PC-9 (cell line): ENCODE measurements around the gene NLGN1. TPM values are rescaled to one million over a fixed set of nuclear protein-coding genes. Genes with fewer than 3 reads are reported as not detected.

ENCODE experiments used
- BruUV-seq: library from RNA; stranded (reverse); fragments of 400-500 nt; replicated peaks from 2 replicates; lab custom pipeline; 2021; lab: Mats Ljungman, UMichigan
- CTCF ChIA-PET: fragments of 300-600 bp; sonication (Branson Sonifier 250); formaldehyde crosslinking; loops from one replicate; lab custom pipeline; 2022; ENCODE audit warnings: antibody characterized with exemption; lab: Charles Lee
- POLR2A ChIA-PET: fragments of 300-600 bp; sonication (Branson Sonifier 250); formaldehyde crosslinking; loops from one replicate; lab custom pipeline; 2022; ENCODE audit warnings: antibody characterized with exemption; ENCODE audit not compliant: unreplicated experiment; lab: Charles Lee
- DNase-seq, 2 experiments: peaks; one replicate each; pipeline versions ENCODE4 v3.0.0 to v3.0.0-alpha.2; 2015 to 2022; ENCODE audit warnings: mixed read lengths in 1 of 2
- H2AFZ ChIP-seq: fragments of 200-600 bp; sonication (generic); 2 replicates; pipeline ENCODE4 v1.8.1; 2017; ENCODE audit warnings: antibody characterized with exemption
- H3F3A ChIP-seq: fragments of 200-600 bp; sonication (generic); 2 replicates; pipeline ENCODE4 v1.8.1; 2017; ENCODE audit warnings: antibody characterized with exemption, mild to moderate bottlenecking, low read depth; ENCODE audit not compliant: insufficient read depth
- H3K27ac ChIP-seq: fragments of 200-600 bp; sonication (generic); 2 replicates; pipeline ENCODE4 v1.6.1; 2016; ENCODE audit warnings: mixed run types
- H3K27me3 ChIP-seq: fragments of 200-600 bp; sonication (generic); 2 replicates; pipeline ENCODE4 v1.6.1; 2016; ENCODE audit warnings: low read depth, mixed run types; ENCODE audit not compliant: insufficient read depth
- H3K36me3 ChIP-seq: fragments of 200-600 bp; sonication (generic); 2 replicates; pipeline ENCODE4 v1.6.1; 2016; ENCODE audit warnings: low read depth, mixed run types
- H3K4me1 ChIP-seq: fragments of 200-600 bp; sonication (generic); replicated peaks from 2 replicates; pipeline ENCODE4 v1.6.1; 2016; ENCODE audit warnings: mixed run types; ENCODE audit not compliant: insufficient read depth
- H3K4me2 ChIP-seq: fragments of 200-600 bp; sonication (generic); 2 replicates; pipeline ENCODE4 v1.6.1; 2017; ENCODE audit warnings: mixed run types
- H3K4me3 ChIP-seq: fragments of 200-600 bp; sonication (generic); 2 replicates; pipeline ENCODE4 v1.6.1; 2016; ENCODE audit warnings: mixed run types
- H3K79me2 ChIP-seq: fragments of 200-600 bp; sonication (generic); 2 replicates; pipeline ENCODE4 v1.6.1; 2017; ENCODE audit warnings: low read depth, mixed run types
- H3K9me2 ChIP-seq: fragments of 200-600 bp; sonication (generic); 2 replicates; pipeline ENCODE4 v1.8.1; 2017; ENCODE audit warnings: mild to moderate bottlenecking; ENCODE audit not compliant: insufficient read depth
- H3K9me3 ChIP-seq: fragments of 200-600 bp; sonication (generic); 2 replicates; pipeline ENCODE4 v1.8.1; 2016; ENCODE audit warnings: low read depth; ENCODE audit not compliant: insufficient read depth
- H4K20me1 ChIP-seq: fragments of 200-600 bp; sonication (generic); 2 replicates; pipeline ENCODE4 v1.8.1; 2017; ENCODE audit not compliant: insufficient read depth
- CTCF ChIP-seq: fragments of 200-600 bp; sonication (generic); conservative IDR thresholded peaks from 2 replicates; pipeline ENCODE4 v1.6.1; 2017; ENCODE audit warnings: mixed run types, antibody characterized with exemption, mild to moderate bottlenecking, moderate library complexity
- EZH2 ChIP-seq: fragments of 200-600 bp; sonication (generic); IDR thresholded peaks from 2 replicates; pipeline ENCODE4 v1.8.0; 2017; ENCODE audit warnings: antibody characterized with exemption, low read depth
- intact Hi-C: fragments of 100-400 bp; cut with micrococcal nuclease; formaldehyde crosslinking; loops from one replicate; pipeline ENCODE4 v1.10.0; 2022; ENCODE audit not compliant: unreplicated experiment
- total RNA-seq: library from RNA; stranded (reverse); gene quantifications from 2 replicates; pipeline ENCODE4 v1.2.3, GENCODE V29; 2021

The NLGN1 gene
- total RNA-seq, 1 experiment from 2014 or later: 1.4 TPM

DNA sequence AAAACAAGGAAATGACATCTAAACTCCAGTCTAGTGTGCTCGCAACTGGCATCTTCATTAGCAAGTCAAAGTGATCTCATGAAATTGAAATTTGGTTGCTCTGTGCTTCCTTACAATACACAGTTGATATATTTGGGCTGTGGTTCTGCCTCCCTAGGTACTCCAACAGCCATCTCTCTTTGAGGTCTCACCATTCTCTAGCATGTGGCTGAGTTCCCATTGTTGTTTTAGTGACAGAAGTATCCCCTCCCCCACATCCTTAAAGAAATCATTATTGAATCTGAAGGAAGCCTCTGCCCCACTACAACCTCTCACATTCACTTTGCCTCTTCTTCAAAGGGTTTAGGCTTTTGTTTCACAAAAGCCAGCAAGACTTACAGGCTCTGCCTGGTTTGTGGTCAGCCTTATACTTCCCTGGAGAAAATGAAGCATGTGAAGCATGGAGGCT, 516.5 kb downstream of the NLGN1 start:
- CTCF ChIA-PET: no interaction called here
- no peaks in the 10 kb centered on the region for H3K79me2 ChIP-seq
- H2AFZ ChIP-seq: no peak overlapping the region
- no TSS peak for BruUV-seq
- no peak overlapping the region for H3K4me2 ChIP-seq
- DNase-seq: no peak
- no peaks in the 10 kb centered on the region for H3K27me3 ChIP-seq
- TF ChIP-seq CTCF: no peak
- POLR2A ChIA-PET: no interaction called here
- intact Hi-C loops: no loop called here
- H4K20me1 ChIP-seq: no peaks in the 10 kb centered on the region
- H3K36me3 ChIP-seq: no peaks in the 10 kb centered on the region
- H3K4me3 ChIP-seq: no peak overlapping the region
- H3K27ac ChIP-seq: no peak overlapping the region
- no peaks in the 10 kb centered on the region for H3K4me1 ChIP-seq
- H3K9me2 ChIP-seq: no peaks in the 10 kb centered on the region
- no peaks in the 10 kb centered on the region for H3K9me3 ChIP-seq
- H3F3A ChIP-seq: no peaks in the 10 kb centered on the region

DNA sequence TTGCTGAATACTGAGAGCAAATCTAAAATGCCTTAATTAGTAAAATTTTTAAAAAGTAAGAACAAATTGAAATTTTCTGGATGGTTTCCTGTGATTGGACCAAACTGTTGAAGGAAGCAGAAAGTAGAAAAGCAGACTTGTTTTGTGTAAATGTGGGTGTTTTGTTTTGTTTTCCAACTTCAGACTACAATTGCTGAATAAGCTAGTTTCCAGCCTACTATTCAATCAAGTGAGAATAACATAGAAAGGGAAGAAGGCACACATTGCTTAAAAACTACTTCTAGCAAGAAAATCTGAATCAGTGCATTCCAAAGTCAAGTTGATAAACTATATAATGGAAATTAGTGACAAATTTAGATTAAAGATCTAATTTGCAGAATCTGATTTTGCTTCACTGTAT, 519.3 kb downstream of the NLGN1 start:
- Histone ChIP-seq H3K9me3 (no peaks in the 10 kb centered on the region), H4K20me1 (no peaks in the 10 kb centered on the region), H3K36me3 (no peaks in the 10 kb centered on the region), H3K9me2 (no peaks in the 10 kb centered on the region), H3K79me2 (no peaks in the 10 kb centered on the region), H3F3A (no peaks in the 10 kb centered on the region), H2AFZ (no peak overlapping the region), H3K4me2 (no peak overlapping the region), H3K27ac (no peak overlapping the region), H3K4me3 (no peak overlapping the region), H3K4me1 (no peaks in the 10 kb centered on the region; the same call in 1 of the 2 replicates), H3K27me3 (no peaks in the 10 kb centered on the region)
- DNase-seq: no peak
- no peak for TF ChIP-seq CTCF
- TF ChIP-seq EZH2: no peak
- no TSS peak for BruUV-seq
- POLR2A ChIA-PET: no interaction called here
- CTCF ChIA-PET: no interaction called here
- intact Hi-C loops: no loop called here

DNA sequence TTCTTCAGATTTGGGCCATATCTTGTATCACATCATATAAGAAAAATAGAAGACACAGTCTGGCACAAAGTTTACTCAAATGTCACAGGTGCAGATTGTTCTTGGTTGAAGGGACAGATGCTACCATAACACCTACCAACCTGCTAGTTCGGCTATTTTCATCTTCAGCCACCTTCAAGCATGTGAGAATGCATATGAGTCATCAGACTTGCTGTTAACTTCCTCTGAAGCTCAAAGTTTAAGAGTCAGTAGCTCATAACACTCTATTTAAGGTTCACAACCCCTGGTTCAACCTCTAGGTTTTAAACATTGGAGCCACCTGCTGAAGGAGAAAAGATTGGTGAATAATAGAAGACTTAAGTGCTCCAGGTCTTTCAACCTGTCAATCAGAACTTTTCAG, 522.8 kb downstream of the NLGN1 start:
- Histone ChIP-seq H3K79me2 (no peaks in the 10 kb centered on the region), H3K4me1 (no peaks in the 10 kb centered on the region; the same call in 1 of the 2 replicates), H3K4me3 (no peak overlapping the region), H3K9me2 (no peaks in the 10 kb centered on the region), H3K27ac (no peak overlapping the region), H3K36me3 (no peaks in the 10 kb centered on the region), H3K9me3 (no peaks in the 10 kb centered on the region), H4K20me1 (no peaks in the 10 kb centered on the region), H2AFZ (no peak overlapping the region), H3K4me2 (no peak overlapping the region), H3K27me3 (no peaks in the 10 kb centered on the region), H3F3A (no peaks in the 10 kb centered on the region)
- BruUV-seq: no TSS peak
- POLR2A ChIA-PET: interaction anchor here (0.6 kb wide), 1 partner anchor 128 kb away, joined by 3 read pairs; no protein-coding TSS in a partner anchor
- intact Hi-C loops: no loop called here
- no peak for TF ChIP-seq EZH2
- DNase-seq: no peak
- CTCF ChIA-PET: no interaction called here

DNA sequence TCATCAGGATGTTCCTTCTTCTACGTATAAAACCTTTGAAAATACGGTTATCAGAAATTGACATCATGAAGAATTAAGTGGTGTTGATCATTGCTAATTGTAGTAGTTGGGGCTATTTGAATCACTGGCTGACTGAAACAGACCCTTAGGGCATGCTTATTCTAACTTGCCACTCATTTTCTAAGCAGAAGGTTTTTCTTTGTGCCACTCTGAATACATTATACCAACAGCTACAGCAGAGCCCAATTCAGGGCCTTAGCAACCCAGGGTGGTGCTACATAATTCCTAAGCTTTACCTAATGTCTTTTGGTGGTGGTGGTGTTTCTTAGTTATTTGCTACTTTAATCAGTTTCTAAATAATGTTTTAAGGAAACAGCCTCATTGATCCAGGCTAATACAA, 524.2 kb downstream of the NLGN1 start:
- Histone ChIP-seq H3F3A (no peaks in the 10 kb centered on the region), H3K4me1 (no peaks in the 10 kb centered on the region; the same call in 1 of the 2 replicates), H3K9me3 (no peaks in the 10 kb centered on the region), H3K79me2 (no peaks in the 10 kb centered on the region), H3K9me2 (no peaks in the 10 kb centered on the region), H3K36me3 (no peaks in the 10 kb centered on the region), H3K27me3 (no peaks in the 10 kb centered on the region), H3K4me3 (no peak overlapping the region), H2AFZ (no peak overlapping the region), H3K4me2 (no peak overlapping the region), H4K20me1 (no peaks in the 10 kb centered on the region), H3K27ac (no peak overlapping the region)
- POLR2A ChIA-PET: interaction anchor here (0.8 kb wide), 1 partner anchor 116 kb away, joined by 4 read pairs; no protein-coding TSS in a partner anchor
- TF ChIP-seq EZH2 (no peak), CTCF (no peak)
- BruUV-seq: no TSS peak
- CTCF ChIA-PET: no interaction called here
- intact Hi-C loops: no loop called here
- DNase-seq: no peak
